Natural killer cell (primary cell): Measurements from ENCODE around the gene MAPK8IP1. TPM values are rescaled to one million over a fixed set of nuclear protein-coding genes. Genes with fewer than 3 reads are reported as not detected.

Source experiments
- ATAC-seq, 3 donors: fragments of 150-1000 bp in 2 of 3; fragments of 200-7000 bp in 1 of 3; cut with Tn5 transposase; 1 replicate in 1 of 3; 2 replicates in 2 of 3; pipeline ENCODE4 v1.10.0; 2021; ENCODE audit warnings: mild to moderate bottlenecking in 2 of 3, moderate library complexity in 2 of 3
- DNase-seq, 2 donors: peaks; one replicate each; pipeline versions ENCODE4 v3.0.0 to v3.0.0-alpha.2; 2013 to 2021; ENCODE audit warnings: mixed read lengths in 1 of 2
- H3K27ac ChIP-seq: one replicate; pipeline ENCODE4 v1.5.1; 2013; ENCODE audit warnings: mild to moderate bottlenecking, low read length
- H3K27me3 ChIP-seq: one replicate; pipeline ENCODE4 v1.6.1; 2013; ENCODE audit warnings: low read length; ENCODE audit not compliant: control insufficient read depth, insufficient read depth
- H3K36me3 ChIP-seq: one replicate; pipeline ENCODE4 v1.6.1; 2013; ENCODE audit warnings: low read length; ENCODE audit not compliant: control insufficient read depth, insufficient read depth
- H3K4me1 ChIP-seq: one replicate; pipeline ENCODE4 v1.6.1; 2013; ENCODE audit warnings: low read length; ENCODE audit not compliant: control insufficient read depth, insufficient read depth
- H3K4me3 ChIP-seq: one replicate; pipeline ENCODE4 v1.5.1; 2013; ENCODE audit warnings: low read length
- H3K9me3 ChIP-seq: one replicate; pipeline ENCODE4 v1.6.1; 2013; ENCODE audit warnings: low read length; ENCODE audit not compliant: control insufficient read depth, insufficient read depth
- H3K27ac Mint-ChIP-seq, 2 donors: one replicate each; pipeline ENCODE4 v1.8.0; 2022; ENCODE audit warnings: mild to moderate bottlenecking in 2 of 2, mixed read lengths in 2 of 2, moderate library complexity in 1 of 2
- H3K27me3 Mint-ChIP-seq, 2 donors: one replicate each; pipeline ENCODE4 v1.8.0; 2022; ENCODE audit warnings: low read depth in 2 of 2, mixed read lengths in 2 of 2
- H3K36me3 Mint-ChIP-seq: one replicate; pipeline ENCODE4 v1.8.0; 2022; ENCODE audit warnings: mixed read lengths
- H3K4me1 Mint-ChIP-seq, 2 donors: one replicate each; pipeline ENCODE4 v1.8.0; 2022; ENCODE audit warnings: mixed read lengths in 2 of 2
- H3K4me3 Mint-ChIP-seq: one replicate; pipeline ENCODE4 v1.8.0; 2022; ENCODE audit warnings: mild to moderate bottlenecking, moderate library complexity, mixed read lengths
- H3K9me3 Mint-ChIP-seq, 2 donors: one replicate each; pipeline ENCODE4 v1.8.0; 2022; ENCODE audit warnings: mixed read lengths in 2 of 2
- WGBS: methylation state at CpG from one replicate; pipeline ENCODE4 v1.1.7; 2013; ENCODE audit warnings: missing lambda C conversion rate; ENCODE audit not compliant: insufficient coverage; 5-methylcytosine and 5-hydroxymethylcytosine counted together
- intact Hi-C: fragments of 100-400 bp; cut with micrococcal nuclease; formaldehyde crosslinking; loops from one replicate; pipeline ENCODE4 v1.14.2; 2022
- total RNA-seq, 4 donors: library from RNA; stranded (reverse); fragments of 120-200 nt in 1 of 4; gene quantifications; one replicate each; pipeline versions ENCODE4 v1.2.3 to v1.2.4, GENCODE V29; 2013 to 2022
- TF ChIP-seq, protein P1 (sequence below): fragments of 200-600 bp; IDR thresholded peaks from one replicate; pipeline ENCODE4 v1.8.0; 2022; ENCODE audit warnings: antibody characterized with exemption

MAPK8IP1 gene
- total RNA-seq, 3 donors from 2014 or later (not counting 1 experiment from before 2014, with no cell fraction given) = 9.7 to 21.5 (median 13.9) TPM

DNA sequence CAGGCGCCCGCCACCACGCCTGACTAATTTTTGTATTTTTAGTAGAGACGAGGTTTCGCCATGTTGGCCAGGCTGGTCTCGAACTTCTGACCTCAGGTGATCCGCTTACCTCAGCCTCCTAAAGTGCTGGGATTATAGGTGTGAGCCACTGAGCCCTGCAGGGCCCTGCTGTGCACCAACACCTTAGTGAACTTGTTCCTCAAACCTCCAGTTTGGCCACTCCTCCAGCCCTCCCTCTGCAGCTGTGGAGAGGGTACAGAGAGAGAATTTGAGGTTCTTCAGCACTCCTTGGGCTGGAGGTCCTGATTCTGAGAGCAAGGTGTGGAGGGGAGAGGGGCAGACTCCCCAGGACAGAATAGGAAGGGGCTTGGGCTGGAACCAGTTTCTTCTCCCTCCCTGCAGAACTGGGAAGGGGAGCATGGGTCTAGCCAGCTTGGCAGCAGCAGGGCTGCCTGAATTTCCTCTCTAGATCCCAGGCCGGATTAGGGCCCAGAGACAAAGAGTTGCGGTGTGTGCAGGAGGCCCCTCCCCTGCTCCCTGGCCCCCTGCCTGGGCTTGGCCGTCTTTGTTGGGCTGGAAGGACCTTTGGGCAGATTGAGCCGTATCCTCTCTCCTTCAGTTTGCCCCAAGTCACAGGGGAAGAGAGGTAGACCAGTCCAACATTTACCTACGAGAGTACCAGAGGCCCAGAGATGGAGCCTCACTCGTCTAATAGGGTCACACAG lies 34.5 kb downstream of the MAPK8IP1 start:
- H3K4me1 Mint-ChIP-seq = peaks cover 36 to 54% of the 10 kb centered on the region in 2 donors
- peaks cover 7% of the 10 kb centered on the region for H3K27me3 ChIP-seq
- no peaks in the 10 kb centered on the region for H3K36me3 Mint-ChIP-seq
- peaks cover 11% of the 10 kb centered on the region for H3K36me3 ChIP-seq
- no peaks in the 10 kb centered on the region for H3K9me3 ChIP-seq
- H3K4me3 ChIP-seq = no peak overlapping the region
- peak overlapping the region in 1 of 2 donors; percentile 96 for H3K27ac Mint-ChIP-seq
- H3K27me3 Mint-ChIP-seq = peaks cover 6 to 10% of the 10 kb centered on the region in 2 donors
- peak overlapping the region; percentile 97 for H3K4me3 Mint-ChIP-seq
- intact Hi-C loops = loop anchor here (10.0 kb wide), 1 partner anchor 205 kb away; the partner anchor contains the start of gene PHF21A
- 84% methylated on average over 13 of the region's 13 CpGs for WGBS
- DNase-seq (no peak), ATAC-seq (no peak)
- no peaks in the 10 kb centered on the region for H3K9me3 Mint-ChIP-seq
- TF ChIP-seq, protein P1, sequence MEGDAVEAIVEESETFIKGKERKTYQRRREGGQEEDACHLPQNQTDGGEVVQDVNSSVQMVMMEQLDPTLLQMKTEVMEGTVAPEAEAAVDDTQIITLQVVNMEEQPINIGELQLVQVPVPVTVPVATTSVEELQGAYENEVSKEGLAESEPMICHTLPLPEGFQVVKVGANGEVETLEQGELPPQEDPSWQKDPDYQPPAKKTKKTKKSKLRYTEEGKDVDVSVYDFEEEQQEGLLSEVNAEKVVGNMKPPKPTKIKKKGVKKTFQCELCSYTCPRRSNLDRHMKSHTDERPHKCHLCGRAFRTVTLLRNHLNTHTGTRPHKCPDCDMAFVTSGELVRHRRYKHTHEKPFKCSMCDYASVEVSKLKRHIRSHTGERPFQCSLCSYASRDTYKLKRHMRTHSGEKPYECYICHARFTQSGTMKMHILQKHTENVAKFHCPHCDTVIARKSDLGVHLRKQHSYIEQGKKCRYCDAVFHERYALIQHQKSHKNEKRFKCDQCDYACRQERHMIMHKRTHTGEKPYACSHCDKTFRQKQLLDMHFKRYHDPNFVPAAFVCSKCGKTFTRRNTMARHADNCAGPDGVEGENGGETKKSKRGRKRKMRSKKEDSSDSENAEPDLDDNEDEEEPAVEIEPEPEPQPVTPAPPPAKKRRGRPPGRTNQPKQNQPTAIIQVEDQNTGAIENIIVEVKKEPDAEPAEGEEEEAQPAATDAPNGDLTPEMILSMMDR = no peak
- no peak overlapping the region for H3K27ac ChIP-seq
- H3K4me1 ChIP-seq = peaks cover 58% of the 10 kb centered on the region

DNA sequence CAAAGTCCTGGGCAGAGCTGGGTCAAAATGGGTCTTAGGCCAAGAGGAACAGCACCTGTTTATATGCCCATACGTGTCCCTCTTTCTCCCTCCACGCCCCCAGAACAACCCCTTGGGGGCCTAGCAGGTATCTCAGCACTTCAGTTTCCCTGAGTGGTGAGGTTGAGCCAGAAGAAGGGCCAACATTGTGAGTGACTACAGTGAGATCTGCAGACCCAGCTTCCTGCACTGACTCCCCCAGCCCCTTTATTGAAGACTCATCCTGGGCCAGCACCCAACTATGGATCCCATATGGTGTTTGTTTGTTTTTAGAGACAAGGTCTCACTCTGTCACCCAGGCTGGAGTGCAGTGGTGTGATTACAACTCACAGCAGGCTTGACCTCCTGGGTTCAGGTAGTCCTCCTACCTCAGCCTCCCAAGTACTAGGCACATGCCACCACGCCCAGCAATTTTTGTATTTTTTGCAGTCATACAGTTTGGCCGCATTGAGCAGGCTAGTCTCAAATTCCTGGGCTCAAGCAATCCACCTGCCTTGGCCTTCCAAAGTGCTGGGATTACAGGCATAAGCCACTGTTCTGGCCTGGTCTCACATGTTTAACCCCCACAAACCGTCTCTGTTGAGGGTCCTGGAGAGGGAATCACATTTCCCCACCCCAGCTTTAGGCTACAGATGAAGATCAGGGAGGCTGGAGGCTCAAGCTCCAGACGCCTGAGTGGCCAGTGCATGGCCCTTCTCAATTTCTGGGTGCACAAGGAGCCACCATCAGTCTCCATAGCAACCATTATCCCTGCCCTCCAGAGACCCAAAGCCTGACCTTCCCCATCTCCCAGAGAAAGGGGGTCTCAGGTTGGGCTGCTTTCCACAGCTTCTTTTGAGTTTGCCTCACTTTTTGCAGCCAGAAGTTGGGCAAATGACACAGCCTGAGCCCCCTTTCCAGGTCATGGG lies 35.4 kb downstream of the MAPK8IP1 start:
- 97% methylated on average over 6 of the region's 6 CpGs for WGBS
- intact Hi-C loops = no loop called here
- Mint-ChIP-seq H3K27me3 (peaks cover 6 to 10% of the 10 kb centered on the region in 2 donors), H3K36me3 (no peaks in the 10 kb centered on the region), H3K4me3 (peak overlapping the region; percentile 77), H3K4me1 (peaks cover 33 to 49% of the 10 kb centered on the region in 2 donors), H3K27ac (no peak overlapping the region), H3K9me3 (no peaks in the 10 kb centered on the region)
- Histone ChIP-seq H3K27me3 (peaks cover 7% of the 10 kb centered on the region), H3K4me1 (peaks cover 58% of the 10 kb centered on the region), H3K36me3 (peaks cover 2% of the 10 kb centered on the region), H3K4me3 (no peak overlapping the region), H3K27ac (no peak overlapping the region), H3K9me3 (no peaks in the 10 kb centered on the region)
- TF ChIP-seq, protein P1 = no peak
- ATAC-seq = no peak
- DNase-seq = no peak

- WGBS = 69% methylated on average over 50 of the region's 54 CpGs
- no peak overlapping the region for H3K27ac Mint-ChIP-seq
- no peaks in the 10 kb centered on the region for H3K36me3 ChIP-seq
- H3K4me1 ChIP-seq = peaks cover 50% of the 10 kb centered on the region
- no peak overlapping the region for H3K4me3 ChIP-seq
- intact Hi-C loops = no loop called here
- H3K36me3 Mint-ChIP-seq = no peaks in the 10 kb centered on the region
- H3K9me3 Mint-ChIP-seq = no peaks in the 10 kb centered on the region
- no peak overlapping the region for H3K27ac ChIP-seq
- no peak for ATAC-seq
- no peaks in the 10 kb centered on the region for H3K9me3 ChIP-seq
- H3K27me3 ChIP-seq = peaks cover 7% of the 10 kb centered on the region
- peaks cover 24 to 40% of the 10 kb centered on the region in 2 donors for H3K4me1 Mint-ChIP-seq
- DNase-seq = no peak
- peaks cover 6 to 10% of the 10 kb centered on the region in 2 donors for H3K27me3 Mint-ChIP-seq
- TF ChIP-seq, protein P1 = no peak
- H3K4me3 Mint-ChIP-seq = peak overlapping the region; percentile 77
These were observed 36.3 kb downstream of the MAPK8IP1 start for GRCh38 chr11:45921561-45922424.
